OCI-LY1 (cell line): Measurements from ENCODE around the gene P3H2.

ENCODE experiments used
- EZH2 ChIP-seq: fragments of 200-600 bp; sonication (generic), shearing (Covaris generic); IDR thresholded peaks from 2 replicates; pipeline ENCODE4 v1.8.0; 2017; ENCODE audit warnings: borderline replicate concordance, mixed run types, mild to moderate bottlenecking, antibody characterized with exemption, low read length, moderate library complexity, mixed read lengths
- TF ChIP-seq, protein P1 (sequence below): fragments of 200-600 bp; sonication (generic), shearing (Covaris generic); IDR thresholded peaks from 2 replicates; pipeline ENCODE4 v1.5.1; 2017; ENCODE audit warnings: mild to moderate bottlenecking, antibody characterized with exemption, low read length, moderate library complexity, mixed read lengths

GRCh38 chr3:189914799-189915198, 205.9 kb downstream of the P3H2 start:
- TF ChIP-seq, protein P1, sequence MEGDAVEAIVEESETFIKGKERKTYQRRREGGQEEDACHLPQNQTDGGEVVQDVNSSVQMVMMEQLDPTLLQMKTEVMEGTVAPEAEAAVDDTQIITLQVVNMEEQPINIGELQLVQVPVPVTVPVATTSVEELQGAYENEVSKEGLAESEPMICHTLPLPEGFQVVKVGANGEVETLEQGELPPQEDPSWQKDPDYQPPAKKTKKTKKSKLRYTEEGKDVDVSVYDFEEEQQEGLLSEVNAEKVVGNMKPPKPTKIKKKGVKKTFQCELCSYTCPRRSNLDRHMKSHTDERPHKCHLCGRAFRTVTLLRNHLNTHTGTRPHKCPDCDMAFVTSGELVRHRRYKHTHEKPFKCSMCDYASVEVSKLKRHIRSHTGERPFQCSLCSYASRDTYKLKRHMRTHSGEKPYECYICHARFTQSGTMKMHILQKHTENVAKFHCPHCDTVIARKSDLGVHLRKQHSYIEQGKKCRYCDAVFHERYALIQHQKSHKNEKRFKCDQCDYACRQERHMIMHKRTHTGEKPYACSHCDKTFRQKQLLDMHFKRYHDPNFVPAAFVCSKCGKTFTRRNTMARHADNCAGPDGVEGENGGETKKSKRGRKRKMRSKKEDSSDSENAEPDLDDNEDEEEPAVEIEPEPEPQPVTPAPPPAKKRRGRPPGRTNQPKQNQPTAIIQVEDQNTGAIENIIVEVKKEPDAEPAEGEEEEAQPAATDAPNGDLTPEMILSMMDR, result no peak
- TF ChIP-seq EZH2, result no peak
